Daoy (cell line): ENCODE results near the gene GOLGA8A. TPM values are rescaled to one million over a fixed set of nuclear protein-coding genes. Genes with fewer than 3 reads are reported as not detected.
"Not testable (repeated sequence)": the region's sequence is repeated elsewhere in the genome, so short reads cannot be mapped to it uniquely, and the experiment has no call there.

Experiments
- DNase-seq: peaks from one replicate; pipeline ENCODE4 v3.0.0-alpha.2; 2015; ENCODE audit warnings: low read depth
- total RNA-seq: library from RNA; depleted of rRNA; stranded (reverse); fragments of >200 nt; shearing (Covaris generic); gene quantifications from 2 replicates; pipeline ENCODE4 v1.2.3, GENCODE V29; 2014; rRNA removed

Gene GOLGA8A, protein sequence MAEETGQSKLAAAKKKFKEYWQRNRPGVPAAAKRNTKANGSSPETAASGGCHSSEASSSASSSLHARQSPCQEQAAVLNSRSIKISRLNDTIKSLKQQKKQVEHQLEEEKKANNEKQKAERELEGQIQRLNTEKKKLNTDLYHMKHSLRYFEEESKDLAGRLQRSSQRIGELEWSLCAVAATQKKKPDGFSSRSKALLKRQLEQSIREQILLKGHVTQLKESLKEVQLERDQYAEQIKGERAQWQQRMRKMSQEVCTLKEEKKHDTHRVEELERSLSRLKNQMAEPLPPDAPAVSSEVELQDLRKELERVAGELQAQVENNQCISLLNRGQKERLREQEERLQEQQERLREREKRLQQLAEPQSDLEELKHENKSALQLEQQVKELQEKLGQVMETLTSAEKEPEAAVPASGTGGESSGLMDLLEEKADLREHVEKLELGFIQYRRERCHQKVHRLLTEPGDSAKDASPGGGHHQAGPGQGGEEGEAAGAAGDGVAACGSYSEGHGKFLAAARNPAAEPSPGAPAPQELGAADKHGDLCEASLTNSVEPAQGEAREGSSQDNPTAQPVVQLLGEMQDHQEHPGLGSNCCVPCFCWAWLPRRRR
- total RNA-seq, result 9.4 and 19.6 TPM in 2 replicates

DNA sequence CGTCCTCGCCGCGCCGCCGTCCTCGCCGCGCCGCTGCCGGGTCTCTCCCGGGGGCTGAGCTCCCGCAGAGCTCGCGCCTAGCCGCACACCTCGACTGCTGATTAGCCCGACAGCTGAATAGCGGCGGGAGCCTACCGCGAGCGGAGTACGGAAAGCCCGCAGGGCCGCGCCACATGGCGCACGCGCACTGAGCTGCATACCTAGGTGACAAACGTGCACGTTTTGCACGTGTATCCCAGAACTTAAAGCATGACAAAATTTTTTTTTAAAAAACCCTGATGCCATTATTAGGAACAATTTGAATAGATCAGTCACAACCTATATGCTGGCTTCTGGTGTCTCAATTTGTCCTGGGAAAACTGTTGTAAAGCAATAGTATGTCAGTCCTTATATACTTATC lies at the start of gene GOLGA8A:
Gene GOLGA8A, minus strand, starts transcription at position 122 of the 400 bp plus-strand sequence. CDS start 48,117 bp downstream, outside the sequence.
- DNase-seq, result peak; percentile 85

DNA sequence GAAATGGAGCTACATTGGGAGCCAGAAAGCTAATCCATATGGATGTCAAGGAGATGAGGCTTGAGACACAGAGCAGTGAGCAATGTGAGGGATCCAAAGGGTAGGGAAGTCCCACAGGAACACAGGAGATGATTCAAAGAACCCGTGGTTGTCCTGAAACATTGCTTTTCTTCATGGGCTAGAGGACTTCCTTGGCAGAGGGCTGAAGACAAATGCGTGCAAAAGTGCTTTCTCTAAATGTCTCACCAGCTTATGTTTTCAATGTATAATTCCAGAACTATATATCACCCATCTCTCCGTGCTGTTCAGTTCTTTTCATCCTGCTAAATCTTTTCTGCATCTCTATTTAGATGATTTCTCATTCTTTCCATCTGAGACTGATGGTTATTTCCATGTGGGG lies 46.0 kb upstream of the GOLGA8A start:
- no peak for DNase-seq

DNA sequence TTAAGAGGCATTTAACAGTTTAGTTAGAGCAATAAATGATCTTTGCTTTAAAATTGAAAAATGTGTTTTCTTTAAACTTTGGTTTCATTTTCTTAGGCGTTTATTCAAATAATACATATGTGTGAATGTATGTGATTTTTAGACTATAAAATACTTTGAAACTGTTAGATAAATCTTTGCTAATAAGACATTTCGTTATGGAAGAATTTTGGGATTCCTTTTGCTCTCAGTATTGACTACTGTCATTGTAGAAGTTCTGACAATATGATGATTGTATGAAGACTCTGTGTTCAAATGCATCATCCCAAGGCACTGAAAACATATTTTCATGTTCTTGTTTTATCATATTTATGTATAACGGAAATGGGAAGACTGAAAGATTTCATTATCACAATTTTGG lies 43.8 kb upstream of the GOLGA8A start:
- no peak for DNase-seq

DNA sequence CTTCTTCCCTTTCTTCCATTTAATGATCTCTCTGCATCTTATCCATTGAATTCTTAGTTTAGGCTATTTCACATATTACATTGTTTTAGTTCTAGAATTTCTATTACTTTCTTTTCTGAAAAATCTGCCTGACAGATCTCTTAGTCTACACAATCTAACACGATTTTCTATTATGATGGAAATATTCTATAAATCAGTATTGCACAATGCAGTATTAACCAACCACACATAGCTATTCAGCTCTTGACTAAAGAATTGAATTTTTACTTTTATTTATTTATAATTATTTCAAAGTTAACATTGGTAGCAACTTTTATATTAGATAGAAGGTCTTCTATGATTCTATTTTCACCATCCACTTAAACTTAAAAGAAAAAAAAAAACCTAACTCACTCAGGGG lies 36.2 kb upstream of the GOLGA8A start:
- DNase-seq, result no peak

DNA sequence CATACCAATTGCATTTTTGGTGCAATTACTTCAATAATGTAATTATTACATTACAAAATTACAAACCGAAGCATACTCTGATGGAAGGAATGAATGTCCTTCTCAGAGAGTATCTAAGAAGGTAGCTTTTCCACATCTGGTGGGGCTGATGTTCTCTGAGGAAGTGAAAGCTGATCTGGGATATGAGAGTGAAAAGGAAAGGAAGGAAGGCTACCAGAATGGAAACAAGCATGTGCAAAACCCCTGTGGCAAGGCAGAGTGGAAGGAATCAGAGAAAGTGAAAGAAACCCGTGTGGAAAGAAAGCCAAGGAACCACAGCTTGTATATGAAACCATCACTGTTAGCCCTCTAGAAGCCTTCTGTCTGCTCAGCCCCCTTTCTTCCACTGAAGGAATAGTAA lies 35.3 kb upstream of the GOLGA8A start:
- no peak for DNase-seq

DNA sequence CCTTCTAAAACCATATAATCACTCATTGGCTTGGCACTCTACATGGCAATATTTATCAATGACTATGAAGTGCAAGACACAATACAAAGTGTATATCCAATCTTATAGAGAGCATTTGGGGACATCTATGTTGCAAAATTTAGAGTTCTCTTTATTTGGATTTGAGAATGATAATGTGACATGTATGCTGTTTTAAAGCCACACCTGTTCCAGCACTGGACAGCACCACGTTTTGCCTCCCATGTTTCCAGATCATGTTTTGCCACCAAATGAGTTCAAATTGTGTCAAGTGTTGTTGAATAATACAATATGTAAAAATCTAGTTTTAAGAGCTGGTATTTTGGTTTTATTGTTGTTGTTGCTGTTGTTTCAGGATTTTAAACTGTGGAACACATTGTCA lies 33.3 kb upstream of the GOLGA8A start:
- no peak for DNase-seq

GRCh38 chr15:34470091-34470490 lies 32.5 kb upstream of the GOLGA8A start:
- DNase-seq, result no peak

GRCh38 chr15:34461730-34462129 lies 24.1 kb upstream of the GOLGA8A start:
- DNase-seq, result no peak

GRCh38 chr15:34460451-34460850 lies 22.8 kb upstream of the GOLGA8A start:
- DNase-seq, result no peak

GRCh38 chr15:34456658-34457057 lies 19.1 kb upstream of the GOLGA8A start:
- no peak for DNase-seq

DNA sequence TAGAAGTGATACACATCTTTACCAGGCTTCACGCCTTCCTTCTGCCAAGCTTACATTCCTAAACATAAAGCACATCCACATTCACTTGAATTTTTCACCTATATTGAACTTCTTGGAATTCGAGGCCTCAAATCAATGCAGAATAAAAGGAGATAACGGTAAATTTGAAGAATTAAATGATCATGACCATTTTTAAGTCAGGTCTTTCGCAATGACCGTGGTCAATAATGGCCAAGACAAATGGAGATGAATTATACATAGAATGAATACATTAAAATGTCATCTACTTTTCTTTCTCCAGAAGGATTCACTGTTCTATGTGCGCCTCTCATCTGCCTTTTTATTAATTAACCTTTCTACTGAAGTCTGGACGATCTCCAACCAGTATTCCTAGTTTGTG lies 5.3 kb upstream of the GOLGA8A start:
- no peak for DNase-seq

DNA sequence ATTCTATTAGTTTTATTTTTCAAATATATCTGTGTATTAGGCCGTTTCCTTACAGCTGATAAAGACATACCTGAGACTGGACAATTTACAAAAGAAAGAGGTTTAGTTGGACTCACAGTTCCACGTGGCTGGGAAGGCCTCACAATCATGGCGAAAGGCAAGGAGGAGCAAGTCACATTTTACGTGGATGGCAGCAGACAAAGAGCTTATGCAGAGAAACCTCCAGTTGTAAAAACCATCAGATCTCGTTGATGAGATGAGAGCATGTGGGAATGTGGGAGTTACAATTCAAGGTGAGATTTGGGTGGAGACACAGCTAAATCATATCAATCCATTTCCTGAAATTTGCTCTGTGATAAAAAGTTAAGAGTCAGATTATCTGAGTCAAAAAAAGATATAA lies 2.3 kb upstream of the GOLGA8A start:
- DNase-seq, result no peak

DNA sequence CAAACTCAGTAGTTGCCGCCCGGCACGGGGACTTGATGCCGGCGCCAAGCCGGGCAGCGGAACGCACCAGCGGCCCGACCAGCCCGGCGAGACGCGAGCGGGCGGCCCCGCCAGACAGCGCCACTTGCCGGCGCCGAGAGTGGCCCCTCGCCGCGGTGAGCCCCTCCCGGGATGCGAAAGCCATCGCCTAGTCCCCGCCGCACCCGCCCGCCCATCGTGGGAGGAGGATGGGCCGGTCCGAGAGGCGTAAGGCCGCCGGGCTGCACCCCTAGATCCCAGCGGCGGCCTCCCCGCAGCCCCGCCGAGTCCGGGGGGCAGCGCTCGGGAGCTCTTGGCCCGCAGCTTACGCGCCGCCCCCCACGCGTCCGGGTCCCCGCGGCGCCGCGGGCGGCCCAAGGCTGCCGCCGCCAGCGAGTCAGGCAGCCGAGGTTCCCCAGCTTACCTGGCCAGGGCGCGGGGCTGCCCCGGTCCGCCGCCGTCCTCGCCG lies 609 bp downstream of the GOLGA8A start:
- DNase-seq, result peak; percentile 59

DNA sequence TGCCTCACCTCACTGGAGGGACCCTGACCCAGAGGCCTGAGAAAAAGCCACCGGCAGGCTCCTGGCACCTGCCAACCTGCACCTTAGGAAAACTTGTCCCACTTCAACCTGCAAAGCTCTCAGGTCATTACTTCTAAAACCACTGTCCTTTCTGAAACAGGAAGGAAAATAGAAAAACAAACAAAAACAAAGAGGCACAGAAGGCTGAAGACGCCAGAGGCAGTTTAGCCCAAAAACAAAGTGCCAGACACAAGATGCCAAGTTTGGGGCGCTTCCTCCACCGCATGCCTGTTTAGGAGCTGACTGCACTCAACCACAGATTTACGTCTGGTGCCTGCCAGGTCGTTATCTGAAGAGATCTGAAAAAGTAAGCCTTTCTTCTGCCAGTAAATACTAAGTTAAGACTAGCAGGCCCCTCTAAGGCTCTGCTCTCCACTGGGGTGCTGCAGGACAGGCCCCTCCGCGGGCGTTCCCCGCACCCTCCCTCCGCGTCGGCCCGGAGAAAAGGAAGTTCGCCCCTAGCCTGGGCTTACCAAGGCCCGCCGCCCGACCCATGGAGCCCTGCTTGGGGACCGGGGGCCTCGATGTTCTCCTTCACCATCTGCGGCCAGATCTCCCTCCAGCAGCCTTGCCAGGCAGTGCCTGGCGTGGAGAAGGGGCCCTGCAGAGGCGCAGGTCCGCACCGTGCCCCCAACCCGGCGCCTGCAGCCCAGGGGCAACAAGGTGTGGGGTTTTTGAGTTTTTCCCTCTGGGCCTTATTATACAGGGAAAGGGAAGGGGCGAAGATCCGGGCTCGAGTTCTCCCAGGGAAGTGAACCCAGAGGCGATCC lies 1.3 kb downstream of the GOLGA8A start:
- no peak for DNase-seq

- DNase-seq, result no peak
Observed at GRCh38 chr15:34435658-34436057, 1.9 kb downstream of the GOLGA8A start.

- no peak for DNase-seq
Observed at GRCh38 chr15:34434627-34435305, 2.8 kb downstream of the GOLGA8A start.

DNA sequence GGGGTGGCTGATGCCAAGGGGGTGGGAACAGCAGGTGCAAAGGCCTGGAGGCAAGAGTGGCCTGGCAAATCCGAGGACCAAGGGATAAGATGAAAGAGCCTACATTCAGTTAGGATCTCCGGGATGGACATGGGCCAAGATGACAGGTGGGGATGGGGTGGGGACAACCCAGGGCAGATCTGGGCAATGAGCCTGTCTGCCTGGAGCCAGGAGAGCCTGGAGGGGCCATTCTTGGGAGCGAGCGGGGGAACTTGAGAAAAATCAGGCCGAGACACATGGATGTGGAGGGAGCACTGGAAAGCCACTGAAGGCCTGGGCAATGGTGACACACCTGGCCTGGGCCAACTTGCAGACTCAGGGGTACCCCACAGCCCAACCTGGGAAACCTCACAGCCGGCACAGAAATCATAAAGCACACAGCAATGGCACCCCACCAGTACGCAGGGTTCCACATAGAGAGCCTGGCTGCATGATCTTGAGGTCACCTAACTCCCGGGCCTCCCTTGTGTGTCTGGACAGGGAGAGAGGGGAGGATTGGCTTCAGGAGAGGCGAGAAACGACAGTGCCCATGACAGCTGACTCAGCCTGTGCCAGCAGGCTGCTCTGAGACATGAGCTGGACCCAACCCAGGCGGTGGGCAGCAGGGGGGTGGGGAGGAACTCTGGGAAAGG lies 3.5 kb downstream of the GOLGA8A start:
- DNase-seq, result not testable (repeated sequence)

DNA sequence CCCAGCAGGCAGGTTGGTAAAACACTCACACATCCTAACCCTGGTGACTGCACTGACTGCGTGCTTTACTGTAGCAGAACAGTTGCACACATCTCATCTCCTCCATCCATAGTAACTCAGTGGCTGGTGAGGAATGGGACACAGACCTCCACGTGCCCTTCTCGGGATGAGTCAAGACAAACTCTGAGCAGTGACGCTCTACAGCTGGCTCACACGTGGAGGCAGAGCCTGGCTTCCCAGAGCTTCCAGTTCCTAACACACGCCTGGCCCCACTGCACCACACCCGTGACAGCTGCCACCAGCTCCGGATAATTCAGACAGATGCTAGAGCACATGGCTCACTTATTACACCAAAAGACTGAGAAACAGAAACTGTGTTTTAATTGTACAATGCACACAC lies 7.0 kb downstream of the GOLGA8A start:
- DNase-seq, result not testable (repeated sequence)

DNA sequence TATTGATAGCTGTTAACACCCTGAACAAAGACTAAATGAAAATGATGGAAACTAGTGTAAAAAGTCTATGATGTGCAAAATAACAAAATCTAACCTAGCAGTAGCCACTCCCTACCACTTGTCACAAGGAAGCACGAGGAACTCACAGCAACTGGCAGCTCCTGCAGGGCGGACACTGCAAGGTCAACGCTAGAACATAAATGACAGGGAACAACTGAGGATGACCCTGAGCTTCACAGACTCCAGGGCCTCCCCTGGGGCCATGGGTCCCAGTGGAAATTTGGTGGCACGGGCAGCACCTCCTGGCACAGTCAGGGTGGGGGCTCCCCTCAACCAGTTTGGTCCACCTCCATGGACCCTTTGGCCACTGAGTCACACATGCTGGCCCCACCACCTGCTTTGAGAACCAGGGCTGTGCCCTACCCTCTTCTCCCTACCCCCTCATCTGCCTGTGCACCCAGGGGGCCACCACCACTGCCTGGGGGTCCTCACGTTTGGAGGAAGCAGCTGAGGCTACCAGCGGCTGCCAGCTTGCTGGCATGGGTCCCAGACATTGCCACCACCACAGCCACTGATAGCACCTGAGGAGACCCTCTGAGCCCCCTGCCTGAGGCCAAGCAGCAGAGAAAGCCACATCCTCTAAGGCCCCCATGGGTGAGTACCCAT lies 14.1 kb downstream of the GOLGA8A start:
- not testable (repeated sequence) for DNase-seq

- DNase-seq, result not testable (repeated sequence)
Observed at GRCh38 chr15:34420953-34421352, 16.7 kb downstream of the GOLGA8A start.

GRCh38 chr15:34418435-34418834 lies 19.2 kb downstream of the GOLGA8A start:
- not testable (repeated sequence) for DNase-seq
